IMR-90 (cell line): ENCODE measurements around the gene RHCE. TPM values are rescaled to one million over a fixed set of nuclear protein-coding genes. Genes with fewer than 3 reads are reported as not detected.
A peak's percentile ranks its signal among the peaks of the same experiment; 100 is the strongest.
"Not testable (repeated sequence)": the region's sequence is repeated elsewhere in the genome, so short reads cannot be mapped to it uniquely, and the experiment has no call there.

Source experiments
- ATAC-seq: fragments of 200-7000 bp; cut with Tn5 transposase; 2 replicates; pipeline ENCODE4 v1.9.1; 2020; ENCODE audit warnings: low read depth, mild to moderate bottlenecking, moderate library complexity
- BruUV-seq: library from RNA; stranded (reverse); fragments of 400-500 nt; replicated peaks from 2 replicates; lab custom pipeline; 2021; lab: Mats Ljungman, UMichigan
- CTCF ChIA-PET: fragments of 300-600 bp; formaldehyde crosslinking; extraction: SDS; loops from one replicate; lab custom pipeline; 2021; ENCODE audit warnings: antibody characterized with exemption; lab: Yijun Ruan, JAX
- POLR2A ChIA-PET: fragments of 300-600 bp; sonication (Branson Sonifier 250); formaldehyde crosslinking; loops from one replicate; lab custom pipeline; 2022; ENCODE audit warnings: antibody characterized with exemption; ENCODE audit not compliant: unreplicated experiment; lab: Charles Lee
- DNase-seq: peaks from one replicate; pipeline ENCODE4 v3.0.0; 2013
- H2AFZ ChIP-seq: replicated peaks from 2 replicates; pipeline ENCODE3; 2013; ENCODE audit warnings: low read length, mild to moderate bottlenecking; ENCODE audit not compliant: poor library complexity
- H2AK5ac ChIP-seq: 2 replicates; pipeline ENCODE4 v1.6.1; 2013; ENCODE audit warnings: low read depth, low read length, inconsistent platforms
- H2AK9ac ChIP-seq: replicated peaks from 2 replicates; pipeline ENCODE3; 2013; ENCODE audit warnings: mild to moderate bottlenecking, low read depth, low read length, moderate library complexity; ENCODE audit not compliant: poor library complexity
- H2BK120ac ChIP-seq: 2 replicates; pipeline ENCODE4 v1.6.1; 2013; ENCODE audit warnings: low read depth, low read length, inconsistent platforms
- H2BK15ac ChIP-seq: 3 replicates; pipeline ENCODE4 v1.6.1; 2013; ENCODE audit warnings: low read depth, low read length, inconsistent platforms
- H2BK20ac ChIP-seq: 2 replicates; pipeline ENCODE4 v1.6.1; 2013; ENCODE audit warnings: low read depth, mild to moderate bottlenecking, inconsistent platforms, low read length, moderate library complexity
- H2BK5ac ChIP-seq: 2 replicates; pipeline ENCODE4 v1.6.1; 2013; ENCODE audit warnings: mild to moderate bottlenecking, low read depth, low read length, inconsistent platforms; ENCODE audit not compliant: poor library complexity, severe bottlenecking
- H3K14ac ChIP-seq: replicated peaks from 2 replicates; pipeline ENCODE4 v1.6.1; 2013; ENCODE audit warnings: low read depth, low read length, inconsistent platforms
- H3K18ac ChIP-seq: 2 replicates; pipeline ENCODE4 v1.6.1; 2013; ENCODE audit warnings: low read depth, low read length, control low read depth
- H3K23ac ChIP-seq: 2 replicates; pipeline ENCODE4 v1.6.1; 2013; ENCODE audit warnings: low read depth, low read length, inconsistent platforms
- H3K27ac ChIP-seq: 2 replicates; pipeline ENCODE4 v1.5.1; 2013; ENCODE audit warnings: mild to moderate bottlenecking, control low read depth, low read length; ENCODE audit not compliant: insufficient read depth
- H3K27me3 ChIP-seq: 2 replicates; pipeline ENCODE4 v1.6.1; 2013; ENCODE audit warnings: low read length; ENCODE audit not compliant: control insufficient read depth, insufficient read depth
- H3K36me3 ChIP-seq: 2 replicates; pipeline ENCODE4 v1.6.1; 2013; ENCODE audit warnings: low read length, mixed read lengths; ENCODE audit not compliant: control insufficient read depth, insufficient read depth
- H3K4ac ChIP-seq: 2 replicates; pipeline ENCODE4 v1.6.1; 2013; ENCODE audit warnings: low read depth, low read length, inconsistent platforms
- H3K4me1 ChIP-seq: 2 replicates; pipeline ENCODE4 v1.6.1; 2013; ENCODE audit warnings: low read length, mixed read lengths; ENCODE audit not compliant: control insufficient read depth, insufficient read depth
- H3K4me2 ChIP-seq: 2 replicates; pipeline ENCODE4 v1.6.1; 2013; ENCODE audit warnings: low read depth, mild to moderate bottlenecking, control low read depth, low read length, moderate library complexity
- H3K4me3 ChIP-seq: 2 replicates; pipeline ENCODE4 v1.5.1; 2013; ENCODE audit warnings: low read depth, mild to moderate bottlenecking, control low read depth, low read length, moderate library complexity; ENCODE audit not compliant: insufficient read depth
- H3K56ac ChIP-seq: 2 replicates; pipeline ENCODE4 v1.6.1; 2013; ENCODE audit warnings: low read length, inconsistent platforms; ENCODE audit not compliant: insufficient read depth; ENCODE audit errors: extremely low read depth
- H3K79me1 ChIP-seq, 2 experiments: 2 replicates each; pipeline ENCODE4 v1.6.1; 2013; ENCODE audit warnings: low read length in 2 of 2, inconsistent platforms in 1 of 2, low read depth in 1 of 2
- H3K9ac ChIP-seq: 2 replicates; pipeline ENCODE4 v1.6.1; 2013; ENCODE audit warnings: low read depth, low read length, control low read depth
- H3K9me1 ChIP-seq: 2 replicates; pipeline ENCODE4 v1.6.1; 2013; ENCODE audit warnings: low read length, inconsistent platforms; ENCODE audit not compliant: insufficient read depth
- H3K9me3 ChIP-seq: 2 replicates; pipeline ENCODE4 v1.6.1; 2013; ENCODE audit warnings: low read length; ENCODE audit not compliant: control insufficient read depth, insufficient read depth
- H4K20me1 ChIP-seq: 2 replicates; pipeline ENCODE4 v1.6.1; 2013; ENCODE audit warnings: low read length, inconsistent platforms; ENCODE audit not compliant: insufficient read depth
- H4K5ac ChIP-seq: 2 replicates; pipeline ENCODE4 v1.6.1; 2013; ENCODE audit warnings: mild to moderate bottlenecking, low read depth, low read length, control low read depth
- H4K8ac ChIP-seq, 2 experiments: 2 replicates each; pipeline ENCODE4 v1.6.1; 2013; ENCODE audit warnings: low read depth in 2 of 2, low read length in 2 of 2, control low read depth in 1 of 2, inconsistent platforms in 1 of 2
- H4K91ac ChIP-seq: 2 replicates; pipeline ENCODE4 v1.6.1; 2013; ENCODE audit warnings: low read depth, low read length, inconsistent platforms; ENCODE audit not compliant: insufficient read depth
- CEBPB ChIP-seq: IDR thresholded peaks from 2 replicates; pipeline ENCODE4 v1.6.1; 2012; ENCODE audit warnings: low read depth, low read length, improper control_type of control experiment
- WGBS, 2 experiments: methylation state at CpG; one replicate each; pipeline versions ENCODE4 v1.1.5 to v1.1.7; 2013; ENCODE audit warnings: missing lambda C conversion rate in 2 of 2; ENCODE audit not compliant: insufficient read length in 1 of 2; ENCODE audit errors: extremely low coverage in 2 of 2; 5-methylcytosine and 5-hydroxymethylcytosine counted together
- dilution Hi-C: fragments of 300-500 bp; cut with HindIII; formaldehyde crosslinking; loops from one replicate; pipeline ENCODE4 v1.14.3; 2018; ENCODE audit warnings: low sequenced_read_pairs; ENCODE audit not compliant: unreplicated experiment
- in situ Hi-C: fragments of 300-500 bp; cut with MboI; formaldehyde crosslinking; loops from 3 replicates; pipeline ENCODE4 v1.14.3; 2019; ENCODE audit warnings: low sequenced_read_pairs, inconsistent platforms, mixed read lengths
- intact Hi-C: fragments of 100-400 bp; cut with micrococcal nuclease; formaldehyde crosslinking; loops from 2 replicates; pipeline ENCODE4 v1.10.0; 2022
- polyA plus RNA-seq, 3 experiments: library from polyadenylated mRNA; depleted of rRNA; stranded (reverse); fragments of >200 nt; gene quantifications; 2 replicates each; pipeline ENCODE4 v1.2.3, GENCODE V29; 2012; ENCODE audit warnings: low replicate concordance in 1 of 3
- total RNA-seq: library from RNA; depleted of rRNA; stranded (reverse); fragments of >200 nt; gene quantifications from 2 replicates; pipeline ENCODE4 v1.2.3, GENCODE V29; 2012

The RHCE gene
- total and polyA plus RNA-seq, 2 of the 4 experiments (the other 2 are of a cell fraction): 0.54 to 0.62 TPM

DNA sequence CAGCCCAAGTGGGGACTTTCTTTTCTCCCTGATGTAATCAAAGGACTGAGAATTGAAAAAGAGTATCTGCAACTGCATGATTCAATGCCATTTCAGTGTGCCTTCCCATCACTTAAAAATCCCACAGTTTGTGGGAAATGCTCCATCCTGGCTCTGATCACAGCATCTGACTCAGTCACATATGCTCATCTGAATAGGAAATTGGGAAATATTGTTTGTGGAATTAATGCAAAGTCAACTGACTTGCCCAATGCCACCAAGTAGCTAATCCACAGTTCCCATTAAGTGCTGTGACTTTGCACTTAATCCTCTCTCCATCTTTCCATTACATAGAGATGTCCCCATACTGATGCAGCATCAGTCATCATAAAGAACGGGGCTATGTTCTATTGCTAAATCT is 37.5 kb downstream of the RHCE start:
- WGBS, 2 experiments: no CpG with 5 or more reads among the region's 1 CpG
- H3K9me1 ChIP-seq, dilution Hi-C loops, H3K14ac ChIP-seq, H3K4ac ChIP-seq, H3K18ac ChIP-seq, H2AK9ac ChIP-seq, H3K79me1 ChIP-seq, H3K56ac ChIP-seq, H4K91ac ChIP-seq, H2AFZ ChIP-seq, H2BK120ac ChIP-seq, intact Hi-C loops, H3K27me3 ChIP-seq, H3K9me3 ChIP-seq, CTCF ChIA-PET, H3K9ac ChIP-seq, H4K5ac ChIP-seq, H2BK15ac ChIP-seq, H2BK5ac ChIP-seq, H4K20me1 ChIP-seq, BruUV-seq, H3K4me1 ChIP-seq, H4K8ac ChIP-seq, H2AK5ac ChIP-seq, H3K4me2 ChIP-seq, H3K4me3 ChIP-seq, H3K36me3 ChIP-seq, POLR2A ChIA-PET, H2BK20ac ChIP-seq, H3K27ac ChIP-seq, H3K23ac ChIP-seq, in situ Hi-C loops: not testable (repeated sequence)
- DNase-seq (peak; percentile 78), ATAC-seq (peak; percentile 44)
- TF ChIP-seq CEBPB: peak; percentile 68

DNA sequence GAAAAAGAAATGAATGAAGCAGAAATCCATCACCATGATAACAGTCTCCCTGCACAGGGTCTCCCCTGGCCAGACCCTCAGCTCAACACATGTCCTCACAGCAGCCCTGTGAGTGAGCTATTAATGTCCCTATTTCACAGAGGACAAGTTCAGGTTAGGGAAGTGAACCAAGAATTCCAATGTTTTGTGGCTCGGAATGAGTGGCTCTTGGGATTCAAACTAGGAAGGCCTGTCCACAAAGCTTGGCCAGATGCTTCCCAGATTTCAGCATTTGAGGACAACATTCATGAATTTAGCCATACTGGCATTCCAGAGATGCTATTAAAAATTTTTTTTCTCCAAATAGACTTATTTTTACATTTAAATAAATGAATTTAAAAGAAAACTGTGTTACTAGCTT is 38.1 kb downstream of the RHCE start:
- H3K4me1 ChIP-seq, H4K20me1 ChIP-seq, H4K8ac ChIP-seq, H4K91ac ChIP-seq, H2AK9ac ChIP-seq, dilution Hi-C loops, DNase-seq, H3K4me2 ChIP-seq, H3K79me1 ChIP-seq, H4K5ac ChIP-seq, intact Hi-C loops, CTCF ChIA-PET, H3K56ac ChIP-seq, H3K23ac ChIP-seq, H3K9ac ChIP-seq, BruUV-seq, H2BK15ac ChIP-seq, H2AK5ac ChIP-seq, ATAC-seq, H3K27me3 ChIP-seq, H3K27ac ChIP-seq, H3K4ac ChIP-seq, H2BK5ac ChIP-seq, H3K9me1 ChIP-seq, H2BK20ac ChIP-seq, in situ Hi-C loops, H3K9me3 ChIP-seq, H3K36me3 ChIP-seq, H3K14ac ChIP-seq, H2BK120ac ChIP-seq, POLR2A ChIA-PET, H3K4me3 ChIP-seq, H2AFZ ChIP-seq, H3K18ac ChIP-seq: not testable (repeated sequence)
- no CpG with 5 or more reads among the region's 1 CpG for WGBS, 2 experiments
